ENCODE data around the gene CCDC70. TPM values are rescaled to one million over a fixed set of nuclear protein-coding genes. Genes with fewer than 3 reads are reported as not detected.

The CCDC70 gene
- total RNA-seq = not detected
- 0.07 TPM for polyA plus RNA-seq
- long read RNA-seq, donor 1 = 0 reads
- long read RNA-seq, donor 2 = 0 reads
- long read RNA-seq, donor 3 = 0 reads
- long read RNA-seq, donor 4 = 0 reads
- long read RNA-seq, donor 5 = 0 reads
- long read RNA-seq, donor 6 = 0 reads
- long read RNA-seq, donor 7 = 0 reads
- long read RNA-seq, donor 8 = 0 reads
- long read RNA-seq, donor 9 = 0 reads
- long read RNA-seq, donor 10 = 0 reads

DNA sequence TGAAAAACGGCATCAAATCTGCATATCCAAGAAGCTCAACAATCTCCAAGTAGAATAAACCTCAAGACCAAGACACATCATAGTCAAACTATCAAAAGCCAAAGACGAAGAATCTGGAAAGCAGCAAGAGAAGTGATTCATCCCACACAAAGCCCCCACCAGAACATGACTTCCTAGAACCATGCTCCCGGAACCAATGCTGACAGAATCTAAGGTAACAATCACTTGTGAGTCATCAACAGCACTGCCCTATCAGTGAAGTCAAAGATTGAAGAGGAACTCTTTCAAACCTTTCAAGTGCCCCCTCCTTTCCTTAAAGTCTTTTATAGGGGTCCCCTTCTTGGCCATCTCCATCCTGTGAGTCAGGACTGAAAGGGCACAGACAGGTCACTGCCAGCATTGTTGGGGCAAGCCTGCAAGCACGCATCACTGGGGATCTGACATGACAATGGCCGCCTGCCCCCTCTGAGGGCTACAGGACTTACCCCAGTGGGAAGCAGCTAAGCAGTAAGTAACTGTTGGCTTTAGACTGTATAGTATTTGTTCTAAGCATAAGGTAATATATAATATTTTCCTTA, at the start of gene CCDC70:
Gene CCDC70 (plus strand): TSS at position 247 of the 578 bp plus-strand sequence. CDS start 3,443 bp downstream, outside the sequence.
- 98% methylated on average over 5 of the region's 5 CpGs for WGBS
- DNase-seq (ENCODE audit: low read depth in 6 of 9, low spot score in 9 of 9) = no peak
- Histone ChIP-seq H3K4me3 (ENCODE audit: low read length in 2 of 2) (no peak within 1 kb of the TSS), H3K9me3 (ENCODE audit: control insufficient read depth in 2 of 2, insufficient read depth in 1 of 2, low read length in 1 of 2) (no peaks in the 10 kb centered on the region), H3K27me3 (ENCODE audit: control insufficient read depth in 2 of 2, insufficient read depth in 1 of 2, low read length in 1 of 2) (no peaks in the 10 kb centered on the region), H3K27ac (ENCODE audit: low read depth in 1 of 2, low read length in 1 of 2) (no peak within 1 kb of the TSS), H3K36me3 (ENCODE audit: control insufficient read depth in 2 of 2, insufficient read depth in 2 of 2, low read length in 1 of 2) (no peaks in the 10 kb centered on the region), H3K4me1 (ENCODE audit: control insufficient read depth in 2 of 2, insufficient read depth in 2 of 2, low read length in 2 of 2) (peaks cover 2 to 10% of the 10 kb centered on the region in 2 donors)

DNA sequence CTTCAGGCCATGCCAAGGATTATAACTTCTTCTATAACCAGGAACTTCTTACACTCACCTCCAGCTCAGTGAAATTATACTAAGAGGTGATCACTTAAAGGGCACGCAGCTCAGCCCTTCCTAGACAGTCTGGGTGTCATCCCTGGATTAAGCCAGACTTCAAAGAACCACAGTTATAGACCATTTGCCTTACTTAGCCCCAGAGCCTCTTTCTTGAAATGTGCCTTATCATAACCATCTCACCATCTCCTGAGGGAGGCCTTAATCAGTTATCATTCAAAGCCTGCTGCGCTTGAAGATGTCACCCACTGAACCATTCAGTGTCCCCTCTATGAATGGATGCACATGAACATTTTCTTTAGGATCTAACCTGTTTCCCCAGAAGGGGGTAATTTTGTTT, 47.7 kb upstream of the CCDC70 start:
- H3K4me1 ChIP-seq (ENCODE audit: control insufficient read depth in 2 of 2, insufficient read depth in 2 of 2, low read length in 2 of 2) = peaks cover 4 to 23% of the 10 kb centered on the region in 2 donors
- WGBS = 96% methylated on average over 2 of the region's 2 CpGs
- DNase-seq (ENCODE audit: low read depth in 6 of 9, low spot score in 9 of 9) = no peak
- H3K4me3 ChIP-seq (ENCODE audit: low read length in 2 of 2) = no peak overlapping the region
- H3K27ac ChIP-seq (ENCODE audit: low read depth in 1 of 2, low read length in 1 of 2) = no peak overlapping the region
- H3K27me3 ChIP-seq (ENCODE audit: control insufficient read depth in 2 of 2, insufficient read depth in 1 of 2, low read length in 1 of 2) = no peaks in the 10 kb centered on the region
- no peaks in the 10 kb centered on the region for H3K36me3 ChIP-seq (ENCODE audit: control insufficient read depth in 2 of 2, insufficient read depth in 2 of 2, low read length in 1 of 2)
- no peaks in the 10 kb centered on the region for H3K9me3 ChIP-seq (ENCODE audit: control insufficient read depth in 2 of 2, insufficient read depth in 1 of 2, low read length in 1 of 2)

DNA sequence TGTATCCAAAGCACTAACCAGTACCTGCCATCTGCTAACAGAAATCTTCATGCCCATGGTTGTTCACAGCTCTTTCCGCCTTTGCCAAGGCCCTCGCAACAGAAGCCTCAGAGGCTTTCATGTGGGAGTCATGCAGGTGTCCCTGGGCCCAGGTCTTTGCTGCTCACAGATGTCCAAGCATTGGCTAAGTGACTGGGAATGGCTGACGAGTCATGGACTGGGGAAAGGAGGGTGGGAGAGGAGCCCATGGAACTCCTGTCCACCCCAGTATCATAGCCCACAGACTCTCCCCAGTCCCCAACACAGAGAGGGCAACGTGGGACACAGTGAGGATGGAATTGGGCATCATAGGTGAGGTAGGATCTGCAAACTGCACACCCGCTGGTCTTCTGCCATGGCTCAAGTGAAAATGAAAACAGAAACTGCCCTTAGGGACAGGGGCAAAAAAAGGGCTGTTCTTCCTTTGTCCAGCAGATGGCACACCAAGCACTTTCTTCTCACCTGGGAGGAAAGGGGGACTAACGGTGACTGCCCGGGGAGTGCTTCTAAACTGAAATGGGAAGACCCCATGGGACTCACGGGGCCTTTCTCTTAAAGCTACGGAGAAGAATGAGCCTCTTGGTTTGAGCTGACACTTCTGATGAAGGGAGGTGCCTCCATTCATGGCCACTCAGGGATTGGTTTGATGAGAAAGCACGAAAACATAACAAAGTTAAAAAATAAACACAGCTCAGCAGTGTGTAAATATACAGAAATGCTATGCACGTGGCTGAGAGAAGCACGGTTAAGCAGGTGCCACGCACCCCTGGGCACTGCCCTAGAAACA, 46.7 kb upstream of the CCDC70 start:
- H3K9me3 ChIP-seq (ENCODE audit: control insufficient read depth in 2 of 2, insufficient read depth in 1 of 2, low read length in 1 of 2) = no peaks in the 10 kb centered on the region
- DNase-seq (ENCODE audit: low read depth in 6 of 9, low spot score in 9 of 9) = peak in 5 of 9 donors; percentile 49 to 87 (median 73)
- no peaks in the 10 kb centered on the region for H3K36me3 ChIP-seq (ENCODE audit: control insufficient read depth in 2 of 2, insufficient read depth in 2 of 2, low read length in 1 of 2)
- peak overlapping the region in 1 of 2 donors; percentile 11 for H3K27ac ChIP-seq (ENCODE audit: low read depth in 1 of 2, low read length in 1 of 2)
- H3K4me1 ChIP-seq (ENCODE audit: control insufficient read depth in 2 of 2, insufficient read depth in 2 of 2, low read length in 2 of 2) = peaks cover 4 to 30% of the 10 kb centered on the region in 2 donors
- H3K27me3 ChIP-seq (ENCODE audit: control insufficient read depth in 2 of 2, insufficient read depth in 1 of 2, low read length in 1 of 2) = no peaks in the 10 kb centered on the region
- H3K4me3 ChIP-seq (ENCODE audit: low read length in 2 of 2) = no peak overlapping the region
- 35% methylated on average over 13 of the region's 13 CpGs for WGBS

DNA sequence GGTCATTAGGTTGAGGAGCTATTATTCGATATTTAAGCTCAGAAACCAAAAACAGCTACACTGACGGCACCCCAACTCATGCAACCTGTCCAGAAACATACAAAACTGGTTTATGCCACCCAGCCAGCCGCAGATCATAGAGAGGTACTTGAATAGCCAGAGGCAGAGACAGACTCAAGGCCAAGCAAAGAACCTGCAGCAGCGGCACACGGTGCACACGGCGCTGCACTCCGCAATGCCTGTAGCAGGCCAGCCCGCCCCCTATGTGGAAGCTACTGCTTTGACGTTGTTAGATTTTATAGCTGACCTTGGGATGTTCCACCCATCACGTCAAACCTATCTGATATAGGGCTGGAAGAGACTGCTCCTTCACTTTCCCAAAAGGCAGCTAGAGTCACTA, 45.9 kb upstream of the CCDC70 start:
- Histone ChIP-seq H3K27me3 (ENCODE audit: control insufficient read depth in 2 of 2, insufficient read depth in 1 of 2, low read length in 1 of 2) (no peaks in the 10 kb centered on the region), H3K4me3 (ENCODE audit: low read length in 2 of 2) (no peak overlapping the region), H3K9me3 (ENCODE audit: control insufficient read depth in 2 of 2, insufficient read depth in 1 of 2, low read length in 1 of 2) (no peaks in the 10 kb centered on the region), H3K4me1 (ENCODE audit: control insufficient read depth in 2 of 2, insufficient read depth in 2 of 2, low read length in 2 of 2) (peaks cover 5 to 34% of the 10 kb centered on the region in 2 donors), H3K27ac (ENCODE audit: low read depth in 1 of 2, low read length in 1 of 2) (no peak overlapping the region), H3K36me3 (ENCODE audit: control insufficient read depth in 2 of 2, insufficient read depth in 2 of 2, low read length in 1 of 2) (no peaks in the 10 kb centered on the region)
- no peak for DNase-seq (ENCODE audit: low read depth in 6 of 9, low spot score in 9 of 9)
- 98% methylated on average over 11 of the region's 11 CpGs for WGBS

DNA sequence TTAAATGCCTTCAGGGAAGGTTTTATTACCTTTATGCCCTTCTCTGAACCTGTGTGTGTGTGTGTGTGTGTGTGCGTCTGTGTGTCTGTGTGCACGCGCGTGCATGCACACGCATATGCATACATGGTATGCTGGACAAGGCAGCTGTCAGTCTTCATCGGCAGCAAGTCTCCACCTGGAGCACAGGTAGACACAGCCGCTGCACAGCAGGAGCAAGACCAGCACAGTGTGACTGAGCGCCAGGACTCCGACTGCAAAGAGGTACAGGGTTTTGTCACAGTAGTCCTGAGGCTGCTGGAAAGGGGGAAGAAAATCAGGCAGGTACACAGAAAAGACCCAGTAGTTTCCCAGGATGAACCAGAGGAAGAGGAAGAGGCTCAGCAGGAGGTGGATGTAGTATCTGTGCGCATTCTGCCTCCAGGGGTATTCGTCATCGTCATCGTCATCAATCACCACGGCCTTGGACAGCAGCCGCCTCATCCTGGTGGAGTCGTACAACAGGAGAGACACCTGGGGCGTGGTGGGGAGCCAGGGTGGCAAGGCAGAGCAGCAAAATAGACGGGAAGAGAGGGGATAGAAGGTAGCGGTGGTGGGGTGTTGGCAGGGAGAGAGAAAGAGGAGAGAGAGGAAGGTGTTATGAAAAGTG, 45.0 kb upstream of the CCDC70 start:
- DNase-seq (ENCODE audit: low read depth in 6 of 9, low spot score in 9 of 9) = no peak
- H3K4me1 ChIP-seq (ENCODE audit: control insufficient read depth in 2 of 2, insufficient read depth in 2 of 2, low read length in 2 of 2) = peaks cover 10 to 41% of the 10 kb centered on the region in 2 donors
- WGBS = 93% methylated on average over 19 of the region's 19 CpGs
- H3K9me3 ChIP-seq (ENCODE audit: control insufficient read depth in 2 of 2, insufficient read depth in 1 of 2, low read length in 1 of 2) = no peaks in the 10 kb centered on the region
- no peaks in the 10 kb centered on the region for H3K36me3 ChIP-seq (ENCODE audit: control insufficient read depth in 2 of 2, insufficient read depth in 2 of 2, low read length in 1 of 2)
- H3K27ac ChIP-seq (ENCODE audit: low read depth in 1 of 2, low read length in 1 of 2) = no peak overlapping the region
- H3K27me3 ChIP-seq (ENCODE audit: control insufficient read depth in 2 of 2, insufficient read depth in 1 of 2, low read length in 1 of 2) = no peaks in the 10 kb centered on the region
- no peak overlapping the region for H3K4me3 ChIP-seq (ENCODE audit: low read length in 2 of 2)

DNA sequence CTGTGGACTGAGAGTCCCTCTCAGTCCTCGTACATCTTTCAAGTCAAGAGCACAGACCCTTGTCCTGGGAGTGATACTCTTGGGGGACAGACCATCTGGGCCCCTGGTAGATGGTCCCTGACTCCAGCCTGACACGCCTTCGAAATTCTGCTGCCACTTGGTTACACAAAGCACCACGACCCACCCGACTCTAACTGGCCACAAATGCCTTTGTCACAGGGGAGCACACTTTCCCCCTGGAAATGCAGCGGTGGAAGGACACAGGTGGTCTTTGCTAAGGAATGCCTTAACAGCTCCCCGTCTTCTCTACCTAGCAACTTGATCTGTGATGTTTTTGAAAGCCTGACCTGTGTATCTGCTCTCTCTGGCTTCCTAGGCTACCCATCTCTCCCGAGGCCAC, 44.1 kb upstream of the CCDC70 start:
- WGBS = 96% methylated on average over 8 of the region's 8 CpGs
- Histone ChIP-seq H3K4me1 (ENCODE audit: control insufficient read depth in 2 of 2, insufficient read depth in 2 of 2, low read length in 2 of 2) (peaks cover 18 to 51% of the 10 kb centered on the region in 2 donors), H3K36me3 (ENCODE audit: control insufficient read depth in 2 of 2, insufficient read depth in 2 of 2, low read length in 1 of 2) (no peaks in the 10 kb centered on the region), H3K9me3 (ENCODE audit: control insufficient read depth in 2 of 2, insufficient read depth in 1 of 2, low read length in 1 of 2) (no peaks in the 10 kb centered on the region), H3K4me3 (ENCODE audit: low read length in 2 of 2) (no peak overlapping the region), H3K27ac (ENCODE audit: low read depth in 1 of 2, low read length in 1 of 2) (no peak overlapping the region), H3K27me3 (ENCODE audit: control insufficient read depth in 2 of 2, insufficient read depth in 1 of 2, low read length in 1 of 2) (no peaks in the 10 kb centered on the region)
- DNase-seq (ENCODE audit: low read depth in 6 of 9, low spot score in 9 of 9) = no peak

DNA sequence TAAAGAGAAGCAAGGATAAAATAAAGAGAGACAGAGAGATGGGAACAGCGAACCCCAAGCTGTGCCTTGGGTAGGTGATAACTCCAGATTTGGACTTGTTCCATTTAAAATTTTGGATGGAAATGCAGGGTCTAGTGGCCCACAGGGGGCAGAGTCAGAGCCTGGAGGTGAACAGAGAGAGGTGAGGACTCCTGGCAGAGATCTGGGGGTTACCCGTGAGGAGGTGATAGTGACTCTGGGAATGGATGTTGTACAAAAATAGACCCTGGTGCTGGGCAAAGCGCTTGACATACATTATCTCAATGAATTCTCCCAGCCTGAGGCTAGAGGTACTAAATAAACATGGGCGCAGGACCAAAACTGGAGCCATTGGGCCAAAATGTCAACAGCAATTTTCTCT, 43.5 kb upstream of the CCDC70 start:
- Histone ChIP-seq H3K27ac (ENCODE audit: low read depth in 1 of 2, low read length in 1 of 2) (no peak overlapping the region), H3K9me3 (ENCODE audit: control insufficient read depth in 2 of 2, insufficient read depth in 1 of 2, low read length in 1 of 2) (no peaks in the 10 kb centered on the region), H3K27me3 (ENCODE audit: control insufficient read depth in 2 of 2, insufficient read depth in 1 of 2, low read length in 1 of 2) (no peaks in the 10 kb centered on the region), H3K4me1 (ENCODE audit: control insufficient read depth in 2 of 2, insufficient read depth in 2 of 2, low read length in 2 of 2) (peaks cover 18 to 56% of the 10 kb centered on the region in 2 donors), H3K36me3 (ENCODE audit: control insufficient read depth in 2 of 2, insufficient read depth in 2 of 2, low read length in 1 of 2) (no peaks in the 10 kb centered on the region), H3K4me3 (ENCODE audit: low read length in 2 of 2) (no peak overlapping the region)
- WGBS = 98% methylated on average over 4 of the region's 4 CpGs
- no peak for DNase-seq (ENCODE audit: low read depth in 6 of 9, low spot score in 9 of 9)

DNA sequence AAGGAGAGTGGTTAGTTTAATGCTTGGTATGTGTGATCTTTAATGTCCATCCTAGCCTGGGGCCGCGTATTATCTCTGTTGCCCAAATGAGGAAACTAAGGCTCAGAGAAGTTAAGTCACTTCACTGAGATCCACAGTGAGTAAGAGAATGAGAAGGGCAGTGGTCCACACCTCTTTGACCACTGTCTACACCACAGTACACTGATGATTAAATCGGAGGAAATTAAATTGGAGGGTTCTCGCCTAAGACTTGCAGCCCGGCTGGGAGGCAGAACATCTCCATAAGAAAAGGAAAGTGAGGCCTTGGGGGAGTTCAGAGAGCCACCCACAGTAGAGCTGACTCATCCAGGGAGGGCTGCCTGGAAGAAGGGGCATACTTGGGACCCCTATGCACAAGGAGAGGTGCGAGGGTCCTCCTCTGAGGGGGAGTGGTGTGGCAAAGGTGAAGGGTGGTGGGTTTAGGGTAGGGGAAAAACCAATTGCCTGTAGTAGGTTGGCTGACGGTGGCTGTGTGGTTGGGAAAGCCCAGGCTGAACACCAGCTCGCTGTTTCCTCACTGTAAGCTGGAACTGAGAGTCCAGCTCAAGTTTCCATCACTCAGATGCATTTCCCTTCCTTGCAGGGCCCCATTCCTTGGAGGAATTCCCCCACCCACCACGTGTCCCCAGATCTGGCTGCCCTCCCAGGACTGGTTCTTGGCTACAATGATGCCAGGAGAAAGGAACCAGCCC, 42.8 kb upstream of the CCDC70 start:
- no peak for DNase-seq (ENCODE audit: low read depth in 6 of 9, low spot score in 9 of 9)
- 93% methylated on average over 9 of the region's 9 CpGs for WGBS
- H3K9me3 ChIP-seq (ENCODE audit: control insufficient read depth in 2 of 2, insufficient read depth in 1 of 2, low read length in 1 of 2) = no peaks in the 10 kb centered on the region
- no peaks in the 10 kb centered on the region for H3K27me3 ChIP-seq (ENCODE audit: control insufficient read depth in 2 of 2, insufficient read depth in 1 of 2, low read length in 1 of 2)
- H3K36me3 ChIP-seq (ENCODE audit: control insufficient read depth in 2 of 2, insufficient read depth in 2 of 2, low read length in 1 of 2) = no peaks in the 10 kb centered on the region
- no peak overlapping the region for H3K4me3 ChIP-seq (ENCODE audit: low read length in 2 of 2)
- peaks cover 18 to 58% of the 10 kb centered on the region in 2 donors for H3K4me1 ChIP-seq (ENCODE audit: control insufficient read depth in 2 of 2, insufficient read depth in 2 of 2, low read length in 2 of 2)
- H3K27ac ChIP-seq (ENCODE audit: low read depth in 1 of 2, low read length in 1 of 2) = peak overlapping the region in 1 of 2 donors; percentile 63
